Left ventricle myocardium inferior (tissue), 1 donor: Measurements from ENCODE around the gene STPG1. TPM values are rescaled to one million over a fixed set of nuclear protein-coding genes. Genes with fewer than 3 reads are reported as not detected.

ENCODE experiments used
- DNase-seq: peaks from one replicate; pipeline ENCODE4 v3.0.0-alpha.2; 2020
- H3K27ac ChIP-seq: fragments of 200-600 bp; replicated peaks from 2 replicates; pipeline ENCODE4 v1.8.0; 2021
- H3K27me3 ChIP-seq: fragments of 200-600 bp; 2 replicates; pipeline ENCODE4 v1.8.0; 2021; ENCODE audit warnings: low read depth
- H3K36me3 ChIP-seq: fragments of 200-600 bp; 2 replicates; pipeline ENCODE4 v1.8.0; 2021
- H3K4me1 ChIP-seq: fragments of 200-600 bp; 2 replicates; pipeline ENCODE4 v1.8.0; 2021
- H3K4me3 ChIP-seq: fragments of 200-600 bp; 2 replicates; pipeline ENCODE4 v1.8.0; 2021; ENCODE audit warnings: mild to moderate bottlenecking, moderate library complexity
- H3K9me3 ChIP-seq: fragments of 200-600 bp; replicated peaks from 2 replicates; pipeline ENCODE4 v1.8.0; 2021
- CTCF ChIP-seq: fragments of 200-600 bp; IDR thresholded peaks from 2 replicates; pipeline ENCODE4 v1.8.0; 2021; ENCODE audit warnings: antibody characterized with exemption, mild to moderate bottlenecking, borderline replicate concordance
- intact Hi-C: fragments of 100-400 bp; cut with micrococcal nuclease; formaldehyde crosslinking; loops from one replicate; pipeline ENCODE4 v1.11.0; 2022
- total RNA-seq: library from RNA; stranded (reverse); fragmentation: NEBNext Ultra II Directional; extraction: Animal tissue kit (Norgen Biotek cat#: 25700); gene quantifications from one replicate; pipeline ENCODE4 v1.2.1, GENCODE V29; 2021
- donor health status: DM: no; HTN: yes; CAD: no; lungs with severe emphysema.

Gene STPG1
- total RNA-seq, 1 donor from 2014 or later = 4.9 TPM

- Histone ChIP-seq H3K27ac (no peak overlapping the region), H3K36me3 (peaks cover 10% of the 10 kb centered on the region), H3K4me1 (peaks cover 33% of the 10 kb centered on the region), H3K4me3 (no peak overlapping the region), H3K27me3 (no peaks in the 10 kb centered on the region), H3K9me3 (no peaks in the 10 kb centered on the region)
- no peak for TF ChIP-seq CTCF
- intact Hi-C loops = no loop called here
- no peak for DNase-seq
These were observed 11.9 kb upstream of the STPG1 start for GRCh38 chr1:24425441-24425840.

- Histone ChIP-seq H3K9me3 (no peaks in the 10 kb centered on the region), H3K4me1 (peaks cover 33% of the 10 kb centered on the region), H3K27me3 (no peaks in the 10 kb centered on the region), H3K27ac (no peak overlapping the region), H3K4me3 (no peak overlapping the region), H3K36me3 (peaks cover 14% of the 10 kb centered on the region)
- TF ChIP-seq CTCF = no peak
- no peak for DNase-seq
- intact Hi-C loops = no loop called here
These were observed 11.4 kb upstream of the STPG1 start for GRCh38 chr1:24424990-24425389.

GRCh38 chr1:24424207-24424606 is 10.6 kb upstream of the STPG1 start:
- Histone ChIP-seq H3K4me3 (no peak overlapping the region), H3K27me3 (no peaks in the 10 kb centered on the region), H3K4me1 (peaks cover 37% of the 10 kb centered on the region), H3K27ac (no peak overlapping the region), H3K36me3 (peaks cover 22% of the 10 kb centered on the region), H3K9me3 (no peaks in the 10 kb centered on the region)
- intact Hi-C loops = no loop called here
- no peak for DNase-seq
- no peak for TF ChIP-seq CTCF

GRCh38 chr1:24421502-24421901 is 7.9 kb upstream of the STPG1 start:
- intact Hi-C loops = no loop called here
- Histone ChIP-seq H3K9me3 (no peaks in the 10 kb centered on the region), H3K4me3 (no peak overlapping the region), H3K27ac (no peak overlapping the region), H3K27me3 (no peaks in the 10 kb centered on the region), H3K4me1 (peaks cover 44% of the 10 kb centered on the region), H3K36me3 (peaks cover 23% of the 10 kb centered on the region)
- no peak for DNase-seq
- TF ChIP-seq CTCF = no peak

GRCh38 chr1:24420547-24420946 is 7.0 kb upstream of the STPG1 start:
- Histone ChIP-seq H3K4me1 (peaks cover 43% of the 10 kb centered on the region), H3K27me3 (no peaks in the 10 kb centered on the region), H3K9me3 (no peaks in the 10 kb centered on the region), H3K27ac (no peak overlapping the region), H3K4me3 (no peak overlapping the region), H3K36me3 (peaks cover 23% of the 10 kb centered on the region)
- intact Hi-C loops = no loop called here
- no peak for DNase-seq
- no peak for TF ChIP-seq CTCF
